Calu3 (cell line): Measurements from ENCODE around the gene ANAPC7. TPM values are rescaled to one million over a fixed set of nuclear protein-coding genes. Genes with fewer than 3 reads are reported as not detected.
A peak's percentile ranks its signal among the peaks of the same experiment; 100 is the strongest.
"Not testable (repeated sequence)": the region's sequence is repeated elsewhere in the genome, so short reads cannot be mapped to it uniquely, and the experiment has no call there.

Source experiments
- BruUV-seq: library from RNA; stranded (reverse); fragments of 400-500 nt; replicated peaks from 2 replicates; lab custom pipeline; 2021; lab: Mats Ljungman, UMichigan
- CTCF ChIA-PET: fragments of 300-600 bp; sonication (Branson Sonifier 250); formaldehyde crosslinking; loops from one replicate; lab custom pipeline; 2022; ENCODE audit warnings: antibody characterized with exemption; lab: Charles Lee
- DNase-seq: peaks from one replicate; pipeline ENCODE4 v3.0.0; 2022
- H3K27ac Mint-ChIP-seq: one replicate; pipeline ENCODE4 v1.8.0; 2022; ENCODE audit warnings: mixed read lengths; ENCODE audit not compliant: unreplicated experiment
- H3K27me3 Mint-ChIP-seq: one replicate; pipeline ENCODE4 v1.8.0; 2022; ENCODE audit warnings: mixed read lengths; ENCODE audit not compliant: unreplicated experiment
- H3K36me3 Mint-ChIP-seq: one replicate; pipeline ENCODE4 v1.8.0; 2022; ENCODE audit warnings: mild to moderate bottlenecking, moderate library complexity, mixed read lengths; ENCODE audit not compliant: insufficient read depth, unreplicated experiment
- H3K4me1 Mint-ChIP-seq: one replicate; pipeline ENCODE4 v1.8.0; 2022; ENCODE audit warnings: mild to moderate bottlenecking, low read depth, mixed read lengths; ENCODE audit not compliant: unreplicated experiment
- H3K4me3 Mint-ChIP-seq: one replicate; pipeline ENCODE4 v1.8.0; 2022; ENCODE audit warnings: mild to moderate bottlenecking, low read depth, moderate library complexity, mixed read lengths; ENCODE audit not compliant: unreplicated experiment
- H3K9me3 Mint-ChIP-seq: one replicate; pipeline ENCODE4 v1.8.0; 2022; ENCODE audit warnings: low read depth, mixed read lengths; ENCODE audit not compliant: unreplicated experiment
- CTCF ChIP-seq: fragments of 200-600 bp; IDR thresholded peaks from one replicate; pipeline ENCODE4 v1.8.0; 2022; ENCODE audit warnings: antibody characterized with exemption; ENCODE audit not compliant: unreplicated experiment
- intact Hi-C: fragments of 100-400 bp; cut with micrococcal nuclease; formaldehyde crosslinking; loops from one replicate; pipeline ENCODE4 v1.10.0; 2022; ENCODE audit not compliant: unreplicated experiment
- total RNA-seq: library from RNA; stranded (reverse); gene quantifications from 2 replicates; pipeline ENCODE4 v1.2.3, GENCODE V29; 2022

The ANAPC7 gene
- total RNA-seq, 1 experiment from 2014 or later = 136 TPM

GRCh38 chr12:110403976-110404682, 621 bp upstream of the ANAPC7 start:
- H3K9me3 Mint-ChIP-seq = no peaks in the 10 kb centered on the region
- H3K4me1 Mint-ChIP-seq = no peaks in the 10 kb centered on the region
- peak; percentile 85 for DNase-seq
- CTCF ChIA-PET = interaction anchor here (2.0 kb wide), 1 partner anchor 27 kb away, joined by 18 read pairs; no protein-coding TSS in a partner anchor
- TSS peak; percentile 63 for BruUV-seq
- peaks cover 24% of the 10 kb centered on the region for H3K36me3 Mint-ChIP-seq
- TF ChIP-seq CTCF = no peak
- intact Hi-C loops = no loop called here
- H3K4me3 Mint-ChIP-seq = peak overlapping the region; percentile 98
- H3K27ac Mint-ChIP-seq = peak overlapping the region; percentile 99
- H3K27me3 Mint-ChIP-seq = peaks cover 4% of the 10 kb centered on the region

GRCh38 chr12:110382683-110383082, 20.8 kb downstream of the ANAPC7 start:
- BruUV-seq = no TSS peak
- no peak for DNase-seq
- Mint-ChIP-seq H3K9me3 (no peaks in the 10 kb centered on the region), H3K27me3 (no peaks in the 10 kb centered on the region), H3K4me1 (peaks cover 14% of the 10 kb centered on the region), H3K36me3 (peaks cover 83% of the 10 kb centered on the region), H3K27ac (no peak overlapping the region), H3K4me3 (no peak overlapping the region)
- intact Hi-C loops = no loop called here
- CTCF ChIA-PET = no interaction called here
- no peak for TF ChIP-seq CTCF

- BruUV-seq = no TSS peak
- no peaks in the 10 kb centered on the region for H3K9me3 Mint-ChIP-seq
- H3K4me1 Mint-ChIP-seq = peaks cover 4% of the 10 kb centered on the region
- no peaks in the 10 kb centered on the region for H3K27me3 Mint-ChIP-seq
- no peak for TF ChIP-seq CTCF
- DNase-seq = no peak
- H3K27ac Mint-ChIP-seq = no peak overlapping the region
- CTCF ChIA-PET = interaction anchor here (1.2 kb wide), 1 partner anchor 52 kb away, joined by 3 read pairs; no protein-coding TSS in a partner anchor
- H3K36me3 Mint-ChIP-seq = peaks cover 87% of the 10 kb centered on the region
- no peak overlapping the region for H3K4me3 Mint-ChIP-seq
- intact Hi-C loops = no loop called here
Measured at GRCh38 chr12:110379631-110380030, 23.9 kb downstream of the ANAPC7 start.

- Mint-ChIP-seq H3K27me3 (no peaks in the 10 kb centered on the region), H3K27ac (no peak overlapping the region), H3K4me1 (no peaks in the 10 kb centered on the region), H3K9me3 (no peaks in the 10 kb centered on the region), H3K4me3 (no peak overlapping the region), H3K36me3 (peaks cover 83% of the 10 kb centered on the region)
- intact Hi-C loops = no loop called here
- DNase-seq = no peak
- no TSS peak for BruUV-seq
- TF ChIP-seq CTCF = no peak
- CTCF ChIA-PET = interaction anchor here (0.6 to 1.2 kb wide), 2 partner anchors 52 to 284 kb away, joined by 3 read pairs; no protein-coding TSS in a partner anchor
Measured at GRCh38 chr12:110379197-110379596, 24.3 kb downstream of the ANAPC7 start.

GRCh38 chr12:110378131-110378790, 25.2 kb downstream of the ANAPC7 start:
- H3K4me3 Mint-ChIP-seq, H3K9me3 Mint-ChIP-seq, BruUV-seq, H3K4me1 Mint-ChIP-seq, H3K27ac Mint-ChIP-seq, H3K27me3 Mint-ChIP-seq, intact Hi-C loops, DNase-seq: not testable (repeated sequence)
- peaks cover 86% of the 10 kb centered on the region for H3K36me3 Mint-ChIP-seq
- CTCF ChIA-PET = interaction anchor here (1.2 kb wide), 1 partner anchor 53 kb away, joined by 3 read pairs; no protein-coding TSS in a partner anchor
